Fibroblast of gingiva (primary cell): ENCODE results near the gene NEAT1.

ENCODE experiments used
- DNase-seq: peaks from one replicate; pipeline ENCODE4 v3.0.0-alpha.2; 2011; ENCODE audit warnings: low read depth

NEAT1 gene

GRCh38 chr11:65421794-65422632 is 585 bp upstream of the NEAT1 start:
- DNase-seq, result peak; percentile 99

- peak; percentile 38 for DNase-seq
These were observed 1.1 kb downstream of the NEAT1 start for GRCh38 chr11:65423516-65424204.

GRCh38 chr11:65424205-65425104 is 1.9 kb downstream of the NEAT1 start:
- peak; percentile 60 for DNase-seq

GRCh38 chr11:65425105-65425970 is 2.7 kb downstream of the NEAT1 start:
- DNase-seq, result peak; percentile 62

GRCh38 chr11:65425971-65426838 is 3.6 kb downstream of the NEAT1 start:
- DNase-seq, result peak; percentile 63

DNA sequence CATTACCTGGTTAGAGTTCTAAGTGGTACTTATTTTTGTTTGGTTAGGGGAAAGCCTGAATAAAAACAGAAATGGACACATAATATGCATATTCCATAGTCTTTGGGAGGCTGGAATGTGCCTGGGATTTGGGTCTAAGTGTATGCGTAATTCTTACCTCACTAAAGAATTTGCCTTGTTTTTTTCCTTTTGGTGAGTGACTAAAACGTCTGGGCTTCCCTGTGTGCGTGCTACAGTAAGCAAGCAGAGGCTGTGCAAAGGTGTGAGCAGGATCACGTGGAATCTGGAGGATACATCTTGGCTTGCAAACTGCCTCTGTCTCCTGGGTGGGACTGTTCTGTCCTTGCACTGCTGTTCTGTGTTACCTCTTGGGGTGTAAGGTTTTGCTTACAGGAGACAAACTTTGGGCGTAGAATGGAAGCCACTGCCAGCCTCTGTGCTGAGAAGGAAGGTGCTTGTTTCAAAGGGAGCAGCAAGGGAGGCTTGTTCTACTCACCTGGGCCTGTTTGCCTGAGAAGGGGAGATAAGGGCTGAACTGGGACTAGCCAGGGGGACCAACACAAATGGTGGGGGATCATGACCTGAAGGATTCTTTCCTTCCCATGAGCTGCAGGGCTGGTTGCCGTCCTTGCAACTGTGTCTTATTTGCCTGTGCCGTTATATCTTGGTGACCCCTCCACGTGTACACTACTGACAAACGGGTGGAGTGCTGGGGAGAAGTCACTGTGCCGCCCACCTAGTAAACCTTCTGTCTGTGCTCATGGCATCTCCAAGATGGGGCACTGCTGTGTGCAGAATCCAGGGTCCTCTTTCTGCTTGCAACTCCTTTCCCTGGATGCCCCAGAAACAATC is 4.5 kb downstream of the NEAT1 start:
- peak; percentile 80 for DNase-seq

GRCh38 chr11:65427691-65428577 is 5.3 kb downstream of the NEAT1 start:
- peak; percentile 85 for DNase-seq

DNA sequence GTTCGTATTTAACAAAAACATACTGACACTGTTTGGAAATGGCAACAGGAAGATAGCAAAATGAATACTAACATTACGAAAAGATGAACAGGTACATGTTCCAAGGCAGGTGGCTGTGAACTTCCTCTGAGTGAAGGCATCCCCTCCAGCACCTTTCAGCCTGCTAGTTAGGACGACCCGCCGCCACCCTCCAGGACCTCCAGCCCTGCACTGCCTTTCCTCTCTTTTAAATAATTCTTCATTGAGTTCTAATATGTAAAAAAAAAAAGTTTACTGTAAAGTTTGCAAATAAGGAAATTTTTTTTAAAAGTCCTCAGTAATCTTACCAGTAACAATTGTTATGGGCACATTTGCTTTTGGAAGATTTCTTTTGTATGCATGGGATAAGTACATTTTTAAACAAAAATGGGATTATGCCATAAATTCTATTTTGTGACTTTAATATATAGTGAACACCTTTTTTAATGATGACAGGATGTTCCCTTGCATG is 6.0 kb downstream of the NEAT1 start:
- no peak for DNase-seq

DNA sequence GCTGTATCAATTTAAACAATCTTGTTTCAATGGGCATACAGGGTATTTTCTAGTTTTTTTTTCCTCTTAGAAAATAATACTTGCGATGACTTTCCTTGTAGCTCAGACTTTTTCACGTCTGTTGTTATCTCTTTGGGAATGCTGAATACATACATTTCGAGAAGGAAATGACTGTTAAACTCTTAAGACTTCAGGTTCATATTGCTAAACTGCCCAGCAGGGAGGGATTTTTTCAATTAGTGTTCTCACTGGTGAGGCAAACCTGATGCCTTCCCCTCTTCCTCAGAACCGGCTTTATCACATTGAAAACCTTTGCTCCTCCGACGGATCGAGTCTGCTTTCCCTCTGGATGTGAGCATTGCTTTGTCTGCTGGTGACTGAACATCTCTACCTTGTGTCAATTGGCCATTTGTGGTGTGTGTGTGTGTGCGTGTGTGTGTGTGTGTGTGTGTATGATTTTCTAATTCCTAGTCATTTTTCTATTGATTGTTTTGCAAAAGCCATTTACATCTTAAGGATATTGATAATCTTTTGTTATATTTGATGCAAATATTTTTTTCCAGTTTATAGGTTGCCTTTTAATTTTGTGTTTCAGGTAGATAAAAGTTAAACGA is 6.6 kb downstream of the NEAT1 start:
- peak; percentile 87 for DNase-seq

DNA sequence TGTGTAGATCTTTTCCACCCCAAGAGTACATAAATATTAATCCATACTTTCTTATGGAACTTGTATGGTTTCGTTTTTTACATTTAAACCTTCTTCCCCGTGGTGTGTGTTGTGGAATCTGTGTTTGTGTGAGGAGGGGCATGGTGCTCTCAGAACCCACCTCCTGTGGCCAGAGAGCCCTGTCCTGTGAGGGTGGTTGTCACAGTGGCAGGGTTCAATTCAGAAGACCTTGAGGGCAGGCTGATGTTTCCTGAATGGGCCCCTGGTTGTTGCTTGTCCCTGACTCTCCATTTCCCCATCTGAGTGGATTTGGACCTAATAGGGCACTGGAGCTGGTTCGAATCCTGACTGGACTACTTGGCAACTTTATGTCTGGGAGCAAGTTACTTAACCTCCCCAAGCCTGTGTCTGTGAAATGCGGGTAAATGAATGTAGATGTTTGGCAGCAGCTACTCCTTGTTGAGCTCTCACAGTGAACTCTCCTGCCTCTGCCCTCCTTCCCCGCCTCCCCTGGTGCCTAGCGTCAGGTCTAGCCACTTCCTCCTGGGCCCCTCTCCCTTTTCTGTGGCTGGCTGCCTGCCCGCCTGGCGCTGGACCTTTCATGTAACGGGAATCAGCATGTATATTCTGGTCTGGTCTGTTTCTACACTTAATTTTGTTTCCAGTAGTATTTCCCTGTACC is 7.3 kb downstream of the NEAT1 start:
- peak; percentile 92 for DNase-seq

DNA sequence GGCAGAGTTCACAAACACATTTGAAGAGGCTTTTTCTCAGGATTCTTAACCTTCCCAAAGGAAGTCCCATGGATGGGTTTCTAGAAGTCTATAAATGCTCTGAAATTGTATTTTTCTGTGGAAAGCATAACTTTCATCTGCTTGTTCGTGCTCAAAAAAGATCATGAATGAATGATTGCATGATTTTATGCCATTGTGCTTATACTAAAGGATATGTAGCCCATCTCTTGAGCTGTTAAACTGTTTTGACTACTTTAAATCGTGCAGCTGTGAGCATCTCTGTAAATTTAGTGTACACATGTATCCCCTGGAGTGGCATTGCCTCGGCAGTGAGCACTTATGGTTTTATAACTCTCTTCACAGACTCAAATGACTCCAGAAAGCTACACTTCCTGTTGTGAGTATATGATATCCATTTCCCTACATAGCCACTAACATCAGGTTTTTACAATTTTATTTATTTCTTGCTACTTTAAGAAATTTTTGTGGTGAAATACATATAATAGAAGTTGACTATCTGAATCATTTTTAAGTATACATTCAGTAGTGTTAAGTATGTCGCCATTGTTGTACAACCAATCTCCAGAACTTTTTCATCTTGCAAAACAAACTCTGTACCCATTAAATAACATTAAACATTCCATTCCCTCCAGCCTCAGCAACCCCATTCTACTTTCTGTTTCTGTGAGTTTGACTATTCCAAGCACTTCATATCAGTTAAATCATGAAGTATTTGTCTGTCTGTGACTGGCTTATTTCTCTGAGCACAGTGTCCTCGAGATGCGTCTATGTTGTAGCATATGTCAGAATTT is 8.0 kb downstream of the NEAT1 start:
- DNase-seq, result peak; percentile 82

- DNase-seq, result peak; percentile 72
These were observed 9.0 kb downstream of the NEAT1 start for GRCh38 chr11:65431451-65432099.

GRCh38 chr11:65432100-65432650 is 9.6 kb downstream of the NEAT1 start:
- peak; percentile 53 for DNase-seq

DNA sequence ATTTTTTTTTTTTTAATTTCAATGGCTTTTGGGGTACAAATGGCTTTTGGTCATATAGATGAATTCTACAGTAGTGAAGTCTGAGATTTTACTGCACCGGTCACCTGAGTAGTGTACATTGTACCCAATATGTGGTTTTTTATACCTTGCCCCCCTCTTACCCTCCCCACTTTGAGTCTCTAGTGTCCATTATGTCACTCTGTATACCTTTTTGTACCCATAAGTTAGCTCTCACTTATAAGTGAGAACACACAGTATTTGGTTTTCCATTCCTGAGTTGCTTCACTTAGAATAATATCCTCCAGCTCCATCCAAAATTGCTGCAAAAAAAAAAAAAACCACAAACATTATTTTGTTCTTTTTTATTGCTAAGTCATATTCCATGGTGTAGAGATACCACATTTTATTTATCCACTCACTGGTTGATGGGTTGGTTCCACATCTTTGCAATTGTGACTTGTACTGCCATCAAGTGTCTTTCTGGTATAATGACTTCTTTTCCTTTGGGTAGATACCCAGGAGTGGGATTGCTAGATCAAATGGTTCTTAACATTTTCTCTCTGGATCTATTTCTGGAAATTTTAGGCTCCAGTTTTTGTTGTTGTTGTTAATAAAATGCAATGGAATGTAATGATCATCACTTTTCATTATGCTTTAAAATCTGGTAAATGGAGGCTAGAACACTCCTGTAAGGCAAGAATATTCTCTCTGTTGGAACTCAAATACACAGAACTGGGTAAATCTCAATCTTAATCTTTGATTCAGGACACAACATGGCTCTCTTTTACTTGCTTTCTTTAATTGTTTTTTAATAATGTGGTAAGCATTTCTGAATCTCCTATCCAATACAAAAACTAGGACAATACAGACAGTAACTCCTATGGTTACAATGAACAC is 10.3 kb downstream of the NEAT1 start:
- DNase-seq, result peak; percentile 63
